ENCODE data around the gene LBH.
A peak's percentile ranks its signal among the peaks of the same experiment; 100 is the strongest.

The LBH gene

GRCh38 chr2:30276455-30276911, 45.1 kb downstream of the LBH start:
- H3K27ac Mint-ChIP-seq, result no peak overlapping the region
- H3K36me3 Mint-ChIP-seq (ENCODE audit: low read depth), result no peaks in the 10 kb centered on the region
- H3K9me3 Mint-ChIP-seq, result no peaks in the 10 kb centered on the region
- TF ChIP-seq, protein P1, sequence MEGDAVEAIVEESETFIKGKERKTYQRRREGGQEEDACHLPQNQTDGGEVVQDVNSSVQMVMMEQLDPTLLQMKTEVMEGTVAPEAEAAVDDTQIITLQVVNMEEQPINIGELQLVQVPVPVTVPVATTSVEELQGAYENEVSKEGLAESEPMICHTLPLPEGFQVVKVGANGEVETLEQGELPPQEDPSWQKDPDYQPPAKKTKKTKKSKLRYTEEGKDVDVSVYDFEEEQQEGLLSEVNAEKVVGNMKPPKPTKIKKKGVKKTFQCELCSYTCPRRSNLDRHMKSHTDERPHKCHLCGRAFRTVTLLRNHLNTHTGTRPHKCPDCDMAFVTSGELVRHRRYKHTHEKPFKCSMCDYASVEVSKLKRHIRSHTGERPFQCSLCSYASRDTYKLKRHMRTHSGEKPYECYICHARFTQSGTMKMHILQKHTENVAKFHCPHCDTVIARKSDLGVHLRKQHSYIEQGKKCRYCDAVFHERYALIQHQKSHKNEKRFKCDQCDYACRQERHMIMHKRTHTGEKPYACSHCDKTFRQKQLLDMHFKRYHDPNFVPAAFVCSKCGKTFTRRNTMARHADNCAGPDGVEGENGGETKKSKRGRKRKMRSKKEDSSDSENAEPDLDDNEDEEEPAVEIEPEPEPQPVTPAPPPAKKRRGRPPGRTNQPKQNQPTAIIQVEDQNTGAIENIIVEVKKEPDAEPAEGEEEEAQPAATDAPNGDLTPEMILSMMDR (IDR thresholded peaks at IDR 0.05), result no peak
- peaks cover 15% of the 10 kb centered on the region for H3K4me1 Mint-ChIP-seq
- no peak overlapping the region for H3K4me3 Mint-ChIP-seq
- peaks cover 10% of the 10 kb centered on the region for H3K27me3 Mint-ChIP-seq (ENCODE audit: low read depth, poor library complexity)
- DNase-seq, result no peak

GRCh38 chr2:30277582-30277981, 46.2 kb downstream of the LBH start:
- Mint-ChIP-seq H3K27me3 (ENCODE audit: low read depth, poor library complexity) (peaks cover 4% of the 10 kb centered on the region), H3K36me3 (ENCODE audit: low read depth) (no peaks in the 10 kb centered on the region), H3K4me3 (no peak overlapping the region), H3K9me3 (no peaks in the 10 kb centered on the region), H3K4me1 (peaks cover 15% of the 10 kb centered on the region), H3K27ac (no peak overlapping the region)
- TF ChIP-seq, protein P1 (IDR thresholded peaks at IDR 0.05), result no peak
- no peak for DNase-seq

- no peak overlapping the region for H3K4me3 Mint-ChIP-seq
- peaks cover 4% of the 10 kb centered on the region for H3K27me3 Mint-ChIP-seq (ENCODE audit: low read depth, poor library complexity)
- no peak for DNase-seq
- H3K36me3 Mint-ChIP-seq (ENCODE audit: low read depth), result no peaks in the 10 kb centered on the region
- no peak overlapping the region for H3K27ac Mint-ChIP-seq
- H3K9me3 Mint-ChIP-seq, result no peaks in the 10 kb centered on the region
- TF ChIP-seq, protein P1 (IDR thresholded peaks at IDR 0.05), result no peak
- H3K4me1 Mint-ChIP-seq, result peaks cover 15% of the 10 kb centered on the region
These were observed 47.1 kb downstream of the LBH start for GRCh38 chr2:30278419-30278818.

GRCh38 chr2:30280596-30281434, 49.5 kb downstream of the LBH start:
- peaks cover 7% of the 10 kb centered on the region for H3K27me3 Mint-ChIP-seq (ENCODE audit: low read depth, poor library complexity)
- H3K36me3 Mint-ChIP-seq (ENCODE audit: low read depth), result no peaks in the 10 kb centered on the region
- H3K27ac Mint-ChIP-seq, result peak overlapping the region; percentile 3
- H3K4me3 Mint-ChIP-seq, result no peak overlapping the region
- H3K9me3 Mint-ChIP-seq, result no peaks in the 10 kb centered on the region
- peaks cover 25% of the 10 kb centered on the region for H3K4me1 Mint-ChIP-seq
- DNase-seq, result no peak
- TF ChIP-seq, protein P1 (IDR thresholded peaks at IDR 0.05), result no peak

- DNase-seq, result no peak
- no peaks in the 10 kb centered on the region for H3K9me3 Mint-ChIP-seq
- H3K27me3 Mint-ChIP-seq (ENCODE audit: low read depth, poor library complexity), result peaks cover 10% of the 10 kb centered on the region
- H3K36me3 Mint-ChIP-seq (ENCODE audit: low read depth), result no peaks in the 10 kb centered on the region
- no peak overlapping the region for H3K27ac Mint-ChIP-seq
- H3K4me1 Mint-ChIP-seq, result peaks cover 29% of the 10 kb centered on the region
- no peak overlapping the region for H3K4me3 Mint-ChIP-seq
- TF ChIP-seq, protein P1 (IDR thresholded peaks at IDR 0.05), result no peak
These were observed 50.7 kb downstream of the LBH start for GRCh38 chr2:30282081-30282480.

GRCh38 chr2:30282721-30283120, 51.4 kb downstream of the LBH start:
- Mint-ChIP-seq H3K27me3 (ENCODE audit: low read depth, poor library complexity) (peaks cover 10% of the 10 kb centered on the region), H3K4me3 (no peak overlapping the region), H3K9me3 (no peaks in the 10 kb centered on the region), H3K27ac (no peak overlapping the region), H3K4me1 (peaks cover 35% of the 10 kb centered on the region), H3K36me3 (ENCODE audit: low read depth) (no peaks in the 10 kb centered on the region)
- TF ChIP-seq, protein P1 (IDR thresholded peaks at IDR 0.05), result no peak
- DNase-seq, result no peak

Data from nephron progenitor cell (in vitro differentiated cells).